Stimulated activated effector memory CD8-positive, alpha-beta T cell treated with anti-CD3 and anti-CD28 coated beads, Interleukin-12 subunit alpha, Interleukin-12 subunit beta, amount 100 ng/mL, for 72 hours (primary cell): ENCODE results near the gene BFSP2.

Source experiments
- ATAC-seq: fragments of 150-1000 bp; cut with Tn5 transposase; 2 replicates; pipeline ENCODE4 v1.10.0; 2021
- DNase-seq, 2 donors: peaks; one replicate each; pipeline ENCODE4 v3.0.0; 2021 to 2022; ENCODE audit warnings: low spot score in 2 of 2
- H3K27ac Mint-ChIP-seq: one replicate; pipeline ENCODE4 v1.8.0; 2022; ENCODE audit warnings: mild to moderate bottlenecking, mixed read lengths
- H3K36me3 Mint-ChIP-seq: one replicate; pipeline ENCODE4 v1.8.0; 2022; ENCODE audit warnings: mild to moderate bottlenecking, mixed read lengths
- H3K4me1 Mint-ChIP-seq: one replicate; pipeline ENCODE4 v1.8.0; 2022; ENCODE audit warnings: mixed read lengths
- H3K4me3 Mint-ChIP-seq: one replicate; pipeline ENCODE4 v1.8.0; 2022; ENCODE audit warnings: mild to moderate bottlenecking, mixed read lengths
- H3K9me3 Mint-ChIP-seq: one replicate; pipeline ENCODE4 v1.8.0; 2022; ENCODE audit warnings: mixed read lengths

The BFSP2 gene

GRCh38 chr3:133425898-133426297 lies 26.0 kb downstream of the BFSP2 start:
- DNase-seq (no peak), ATAC-seq (no peak)
- peak overlapping the region; percentile 69 for H3K27ac Mint-ChIP-seq
- peaks cover 11% of the 10 kb centered on the region for H3K36me3 Mint-ChIP-seq
- H3K4me3 Mint-ChIP-seq: no peak overlapping the region
- no peaks in the 10 kb centered on the region for H3K4me1 Mint-ChIP-seq
- H3K9me3 Mint-ChIP-seq: no peaks in the 10 kb centered on the region

- no peaks in the 10 kb centered on the region for H3K4me1 Mint-ChIP-seq
- H3K4me3 Mint-ChIP-seq: no peak overlapping the region
- H3K36me3 Mint-ChIP-seq: peaks cover 11% of the 10 kb centered on the region
- no peak for DNase-seq
- H3K27ac Mint-ChIP-seq: peak overlapping the region; percentile 69
- no peaks in the 10 kb centered on the region for H3K9me3 Mint-ChIP-seq
- peak; percentile 82 for ATAC-seq
Observed at GRCh38 chr3:133426721-133427120, 26.9 kb downstream of the BFSP2 start.

- no peaks in the 10 kb centered on the region for H3K9me3 Mint-ChIP-seq
- H3K36me3 Mint-ChIP-seq: peaks cover 11% of the 10 kb centered on the region
- H3K27ac Mint-ChIP-seq: no peak overlapping the region
- DNase-seq (no peak), ATAC-seq (no peak)
- no peaks in the 10 kb centered on the region for H3K4me1 Mint-ChIP-seq
- H3K4me3 Mint-ChIP-seq: no peak overlapping the region
Observed at GRCh38 chr3:133428552-133428951, 28.7 kb downstream of the BFSP2 start.

GRCh38 chr3:133429063-133429462 lies 29.2 kb downstream of the BFSP2 start:
- peaks cover 11% of the 10 kb centered on the region for H3K36me3 Mint-ChIP-seq
- H3K4me1 Mint-ChIP-seq: no peaks in the 10 kb centered on the region
- no peaks in the 10 kb centered on the region for H3K9me3 Mint-ChIP-seq
- no peak for DNase-seq
- H3K27ac Mint-ChIP-seq: no peak overlapping the region
- no peak for ATAC-seq
- no peak overlapping the region for H3K4me3 Mint-ChIP-seq

- Mint-ChIP-seq H3K4me1 (peaks cover 36% of the 10 kb centered on the region), H3K4me3 (no peak overlapping the region), H3K27ac (peak overlapping the region; percentile 14), H3K9me3 (peaks cover 7% of the 10 kb centered on the region), H3K36me3 (no peaks in the 10 kb centered on the region)
- no peak for ATAC-seq
- no peak for DNase-seq
Observed at GRCh38 chr3:133439563-133439962, 39.7 kb downstream of the BFSP2 start.

- Mint-ChIP-seq H3K9me3 (peaks cover 7% of the 10 kb centered on the region), H3K4me3 (no peak overlapping the region), H3K4me1 (peaks cover 41% of the 10 kb centered on the region), H3K36me3 (no peaks in the 10 kb centered on the region), H3K27ac (no peak overlapping the region)
- no peak for ATAC-seq
- no peak for DNase-seq
Observed at GRCh38 chr3:133440652-133441051, 40.8 kb downstream of the BFSP2 start.

GRCh38 chr3:133441867-133442270 lies 42.0 kb downstream of the BFSP2 start:
- Mint-ChIP-seq H3K36me3 (no peaks in the 10 kb centered on the region), H3K4me3 (peak overlapping the region; percentile 55), H3K4me1 (peaks cover 41% of the 10 kb centered on the region), H3K9me3 (peaks cover 7% of the 10 kb centered on the region), H3K27ac (peak overlapping the region; percentile 82)
- DNase-seq (no peak), ATAC-seq (peak; percentile 73)

- no peaks in the 10 kb centered on the region for H3K36me3 Mint-ChIP-seq
- peak overlapping the region; percentile 82 for H3K27ac Mint-ChIP-seq
- ATAC-seq (peak; percentile 86), DNase-seq (no peak)
- peaks cover 7% of the 10 kb centered on the region for H3K9me3 Mint-ChIP-seq
- H3K4me1 Mint-ChIP-seq: peaks cover 41% of the 10 kb centered on the region
- peak overlapping the region; percentile 55 for H3K4me3 Mint-ChIP-seq
Observed at GRCh38 chr3:133442518-133442917, 42.7 kb downstream of the BFSP2 start.

- H3K4me1 Mint-ChIP-seq: peaks cover 50% of the 10 kb centered on the region
- peaks cover 7% of the 10 kb centered on the region for H3K9me3 Mint-ChIP-seq
- H3K36me3 Mint-ChIP-seq: no peaks in the 10 kb centered on the region
- DNase-seq (no peak), ATAC-seq (peak; percentile 23)
- H3K4me3 Mint-ChIP-seq: peak overlapping the region; percentile 55
- peak overlapping the region; percentile 82 for H3K27ac Mint-ChIP-seq
Observed at GRCh38 chr3:133443649-133444422, 44.0 kb downstream of the BFSP2 start.

GRCh38 chr3:133444423-133444774 lies 44.5 kb downstream of the BFSP2 start:
- Mint-ChIP-seq H3K4me1 (peaks cover 56% of the 10 kb centered on the region), H3K9me3 (peaks cover 5% of the 10 kb centered on the region), H3K4me3 (no peak overlapping the region), H3K27ac (peak overlapping the region; percentile 82), H3K36me3 (no peaks in the 10 kb centered on the region)
- no peak for ATAC-seq
- DNase-seq: no peak

- peaks cover 63% of the 10 kb centered on the region for H3K4me1 Mint-ChIP-seq
- no peak overlapping the region for H3K4me3 Mint-ChIP-seq
- ATAC-seq: no peak
- no peak overlapping the region for H3K27ac Mint-ChIP-seq
- H3K36me3 Mint-ChIP-seq: no peaks in the 10 kb centered on the region
- H3K9me3 Mint-ChIP-seq: no peaks in the 10 kb centered on the region
- DNase-seq: no peak
Observed at GRCh38 chr3:133445108-133445507, 45.3 kb downstream of the BFSP2 start.

GRCh38 chr3:133447750-133448477 lies 48.1 kb downstream of the BFSP2 start:
- ATAC-seq (no peak), DNase-seq (no peak)
- peak overlapping the region; percentile 23 for H3K4me3 Mint-ChIP-seq
- no peaks in the 10 kb centered on the region for H3K36me3 Mint-ChIP-seq
- peak overlapping the region; percentile 87 for H3K27ac Mint-ChIP-seq
- H3K9me3 Mint-ChIP-seq: no peaks in the 10 kb centered on the region
- H3K4me1 Mint-ChIP-seq: peaks cover 47% of the 10 kb centered on the region

- H3K4me1 Mint-ChIP-seq: peaks cover 40% of the 10 kb centered on the region
Observed at GRCh38 chr3:133448478-133449122, 48.7 kb downstream of the BFSP2 start.

GRCh38 chr3:133451309-133451708 lies 51.5 kb downstream of the BFSP2 start:
- peaks cover 25% of the 10 kb centered on the region for H3K4me1 Mint-ChIP-seq
- no peaks in the 10 kb centered on the region for H3K36me3 Mint-ChIP-seq
- DNase-seq (no peak), ATAC-seq (no peak)
- no peak overlapping the region for H3K4me3 Mint-ChIP-seq
- H3K9me3 Mint-ChIP-seq: no peaks in the 10 kb centered on the region
- H3K27ac Mint-ChIP-seq: no peak overlapping the region

More at GRCh38 chr3:133448478-133449122, 48.7 kb downstream of the BFSP2 start:
- ATAC-seq (peak; percentile 97), DNase-seq (peak; percentile 21 to 81)
- Mint-ChIP-seq H3K36me3 (no peaks in the 10 kb centered on the region), H3K9me3 (no peaks in the 10 kb centered on the region), H3K27ac (peak overlapping the region; percentile 87), H3K4me3 (peak overlapping the region; percentile 23)

GRCh38 chr3:133452641-133453319 lies 52.9 kb downstream of the BFSP2 start:
- H3K9me3 Mint-ChIP-seq: no peaks in the 10 kb centered on the region
- DNase-seq (no peak), ATAC-seq (no peak)
- H3K4me1 Mint-ChIP-seq: peaks cover 25% of the 10 kb centered on the region
- H3K27ac Mint-ChIP-seq: no peak overlapping the region
- no peaks in the 10 kb centered on the region for H3K36me3 Mint-ChIP-seq
- H3K4me3 Mint-ChIP-seq: no peak overlapping the region
